RPMI7951 (cell line): ENCODE measurements around the gene KRT4. TPM values are rescaled to one million over a fixed set of nuclear protein-coding genes. Genes with fewer than 3 reads are reported as not detected.
"Not testable (repeated sequence)": the region's sequence is repeated elsewhere in the genome, so short reads cannot be mapped to it uniquely, and the experiment has no call there.

Source experiments
- DNase-seq: peaks from one replicate; pipeline ENCODE4 v3.0.0-alpha.2; 2012; ENCODE audit warnings: low read depth
- total RNA-seq: library from RNA; depleted of rRNA; stranded (reverse); fragments of >200 nt; shearing (Covaris generic); gene quantifications from 2 replicates; pipeline ENCODE4 v1.2.3, GENCODE V29; 2014; rRNA removed

The KRT4 gene
- not detected in 2 replicates for total RNA-seq

GRCh38 chr12:52813885-52814709 is at the start of gene KRT4:
Gene KRT4 (minus strand): TSS chr12:52814116. CDS start chr12:52814058, 58 bp downstream.
- DNase-seq: peak; percentile 13

GRCh38 chr12:52862023-52862422 is 48.1 kb upstream of the KRT4 start:
- DNase-seq: no peak

- DNase-seq: no peak
These were observed 47.6 kb upstream of the KRT4 start for GRCh38 chr12:52861511-52861910.

GRCh38 chr12:52860102-52860823 is 46.3 kb upstream of the KRT4 start:
- peak; percentile 89 for DNase-seq

DNA sequence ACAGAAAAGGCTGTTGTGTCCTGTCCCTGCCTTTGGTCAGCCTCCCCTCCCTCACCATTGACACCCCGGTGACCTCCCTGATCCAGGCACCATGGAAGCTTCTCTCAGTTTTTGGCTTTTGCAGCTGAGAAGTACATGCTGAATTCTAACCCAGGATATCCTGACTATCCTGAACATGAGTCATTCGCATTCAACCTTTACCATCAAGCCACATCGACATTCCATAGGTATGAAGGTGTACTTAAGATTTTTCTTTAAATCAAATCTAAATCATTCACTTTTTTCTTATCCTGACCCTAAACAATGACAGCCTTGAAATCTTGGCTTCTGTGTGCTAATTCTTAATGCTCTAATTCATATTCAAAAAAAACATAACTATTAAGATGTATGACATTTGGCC is 43.6 kb upstream of the KRT4 start:
- no peak for DNase-seq

- no peak for DNase-seq
These were observed 42.9 kb upstream of the KRT4 start for GRCh38 chr12:52856787-52857186.

DNA sequence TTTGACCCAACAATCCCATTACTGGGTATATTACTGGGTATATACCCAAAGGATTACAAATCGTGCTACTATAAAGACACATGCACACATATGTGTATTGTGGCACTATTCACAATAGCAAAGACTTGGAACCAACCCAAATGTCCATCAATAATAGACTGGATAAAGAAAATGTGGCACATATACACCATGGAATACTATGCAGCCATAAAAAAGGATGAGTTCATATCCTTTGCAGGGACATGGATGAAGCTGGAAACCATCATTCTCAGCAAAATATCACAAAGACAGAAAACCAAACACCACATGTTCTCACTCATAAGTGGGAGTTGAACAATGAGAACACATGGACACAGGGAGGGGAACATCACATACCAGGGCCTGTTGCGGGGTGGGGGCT is 42.2 kb upstream of the KRT4 start:
- DNase-seq: not testable (repeated sequence)

GRCh38 chr12:52851787-52852186 is 37.9 kb upstream of the KRT4 start:
- DNase-seq: no peak

DNA sequence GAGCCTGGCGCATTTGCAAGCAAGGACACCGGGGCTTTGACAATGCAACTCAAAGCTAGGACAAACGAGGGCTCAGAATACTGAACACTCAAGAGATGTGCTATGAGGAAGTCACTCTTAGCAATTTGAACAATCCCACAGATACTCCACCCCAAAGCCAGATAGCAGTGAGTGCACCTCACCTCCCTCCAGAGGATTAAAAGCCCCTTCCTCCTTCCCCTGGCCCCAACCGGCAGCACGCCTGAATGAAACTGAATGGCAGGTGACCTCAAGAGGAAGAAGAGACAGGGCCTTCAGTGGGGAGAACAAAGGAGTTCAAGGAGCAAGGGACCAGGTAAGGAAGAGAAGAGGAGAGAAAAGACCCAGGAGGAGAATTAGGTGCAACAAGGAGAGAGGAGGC is 36.8 kb upstream of the KRT4 start:
- no peak for DNase-seq

GRCh38 chr12:52849511-52849910 is 35.6 kb upstream of the KRT4 start:
- DNase-seq: no peak

GRCh38 chr12:52848661-52849255 is 34.8 kb upstream of the KRT4 start, which contains the start of gene KRT78:
Gene KRT78 (minus strand): TSS chr12:52848994. CDS start chr12:52848930, 64 bp downstream.
- DNase-seq: no peak

DNA sequence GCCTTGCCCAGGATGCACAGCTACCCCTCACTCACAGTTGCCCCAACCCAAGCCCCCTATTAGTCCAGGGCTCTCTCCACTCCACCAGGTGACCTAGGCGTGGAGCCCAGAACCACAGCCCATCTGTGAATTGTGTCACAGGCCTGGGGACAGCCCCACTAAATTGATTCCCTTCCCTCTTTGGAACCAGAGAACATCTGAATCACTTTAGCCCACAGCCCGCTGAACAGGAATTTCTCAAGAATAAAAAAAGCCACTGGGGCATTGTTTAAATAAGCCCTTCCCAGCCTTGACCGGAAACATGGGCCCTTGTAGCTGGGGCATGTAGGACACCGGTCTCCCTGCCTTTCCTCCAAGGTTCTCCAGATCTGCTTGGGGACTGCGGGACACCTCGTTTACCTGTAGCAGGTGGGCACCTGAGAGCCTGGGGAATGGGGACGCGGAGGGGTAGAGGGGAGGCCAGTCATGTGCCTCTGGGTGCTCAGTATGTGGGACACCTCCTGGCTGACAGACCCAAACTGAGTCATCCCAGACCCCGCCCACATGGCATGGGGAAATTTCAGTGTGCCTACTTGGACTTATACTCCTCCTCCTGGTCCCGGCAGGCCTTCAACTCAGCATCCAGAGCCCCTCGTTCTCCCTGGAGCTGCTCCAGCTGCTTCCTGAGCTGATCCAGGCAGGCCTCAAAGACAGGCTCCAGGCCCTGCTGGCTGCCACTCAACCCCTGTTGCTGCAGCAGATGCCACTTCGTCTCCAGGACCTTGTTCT is 33.6 kb upstream of the KRT4 start:
- peak; percentile 96 for DNase-seq

- no peak for DNase-seq
These were observed 32.5 kb upstream of the KRT4 start for GRCh38 chr12:52846356-52846970.

DNA sequence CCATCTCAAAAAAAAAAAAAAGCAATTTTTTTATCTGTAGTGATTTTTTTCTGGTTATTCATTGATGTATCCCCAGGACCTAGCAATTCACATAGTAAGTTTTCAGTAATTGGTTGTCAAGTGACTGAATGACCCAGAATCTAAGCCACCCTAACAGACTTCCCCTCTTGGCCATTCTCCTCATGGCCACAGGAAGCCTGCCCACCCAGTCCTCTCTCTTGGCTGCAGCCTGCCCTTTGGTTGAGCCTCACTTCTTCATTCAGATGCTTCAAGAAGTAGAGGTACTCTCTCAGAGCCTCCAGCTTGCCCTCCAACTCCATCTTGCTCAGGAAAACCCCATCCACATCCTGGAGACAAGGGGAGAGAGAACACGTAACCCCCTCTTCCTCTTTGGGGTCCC is 32.0 kb upstream of the KRT4 start:
- DNase-seq: no peak

DNA sequence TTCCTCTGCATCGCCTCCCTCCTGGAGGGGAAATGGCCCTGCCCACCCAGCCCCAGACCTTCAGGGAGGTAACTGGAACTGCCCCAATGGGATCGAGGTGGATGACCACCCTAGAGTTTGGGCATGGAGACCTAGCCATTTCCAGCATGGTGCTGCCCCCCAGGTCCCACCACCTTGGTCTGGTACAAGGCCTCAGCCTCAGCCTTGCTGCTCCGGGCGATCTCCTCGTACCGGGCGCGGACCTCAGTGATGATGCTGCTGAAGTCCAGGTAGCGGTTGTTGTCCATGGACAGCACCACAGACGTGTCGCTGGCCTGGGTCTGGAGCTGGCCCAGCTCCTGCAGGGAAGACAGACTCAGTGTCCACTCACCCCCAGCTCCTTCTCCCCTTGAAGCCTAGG is 30.5 kb upstream of the KRT4 start:
- DNase-seq: no peak

GRCh38 chr12:52839436-52840105 is 25.7 kb upstream of the KRT4 start:
- no peak for DNase-seq

DNA sequence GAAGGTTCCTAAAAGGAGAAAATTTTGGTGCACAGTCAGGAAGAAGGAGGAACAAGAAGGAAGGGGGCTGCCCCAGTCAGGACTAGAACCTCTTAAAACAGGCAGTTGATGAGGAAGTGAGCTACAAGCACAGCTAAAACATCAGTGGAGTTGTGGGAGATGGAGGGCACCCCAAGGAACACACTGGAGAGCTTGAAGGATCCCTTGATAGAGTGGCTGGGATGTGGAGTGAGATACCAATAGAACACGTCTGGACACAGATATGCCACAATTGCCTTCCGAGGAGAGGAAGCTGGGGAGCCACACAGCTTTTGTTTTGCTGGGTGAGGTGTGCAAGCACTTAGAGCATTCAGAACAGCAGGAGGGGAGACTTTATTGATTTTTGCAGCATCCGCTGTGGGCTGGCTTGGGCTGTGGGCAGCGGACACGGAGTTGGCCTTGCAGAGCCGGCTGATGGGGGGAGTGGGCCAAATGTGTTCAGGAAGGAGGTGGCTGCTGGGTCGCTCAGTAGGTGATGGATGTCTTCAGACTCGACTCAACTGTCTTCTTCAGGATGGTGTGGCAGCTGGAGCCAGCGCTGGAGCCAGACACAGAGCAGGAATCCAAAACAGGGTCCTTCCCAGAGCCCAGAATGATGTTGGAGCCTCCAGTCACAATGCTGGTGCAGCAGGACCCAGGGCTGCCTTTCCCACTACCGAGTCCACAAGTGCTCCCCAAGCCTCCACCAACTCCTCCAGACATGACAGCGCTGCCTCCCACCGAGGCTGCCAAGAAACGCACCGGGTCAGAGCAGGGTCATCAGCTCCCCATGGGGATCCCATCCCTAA is 24.9 kb upstream of the KRT4 start:
- no peak for DNase-seq

DNA sequence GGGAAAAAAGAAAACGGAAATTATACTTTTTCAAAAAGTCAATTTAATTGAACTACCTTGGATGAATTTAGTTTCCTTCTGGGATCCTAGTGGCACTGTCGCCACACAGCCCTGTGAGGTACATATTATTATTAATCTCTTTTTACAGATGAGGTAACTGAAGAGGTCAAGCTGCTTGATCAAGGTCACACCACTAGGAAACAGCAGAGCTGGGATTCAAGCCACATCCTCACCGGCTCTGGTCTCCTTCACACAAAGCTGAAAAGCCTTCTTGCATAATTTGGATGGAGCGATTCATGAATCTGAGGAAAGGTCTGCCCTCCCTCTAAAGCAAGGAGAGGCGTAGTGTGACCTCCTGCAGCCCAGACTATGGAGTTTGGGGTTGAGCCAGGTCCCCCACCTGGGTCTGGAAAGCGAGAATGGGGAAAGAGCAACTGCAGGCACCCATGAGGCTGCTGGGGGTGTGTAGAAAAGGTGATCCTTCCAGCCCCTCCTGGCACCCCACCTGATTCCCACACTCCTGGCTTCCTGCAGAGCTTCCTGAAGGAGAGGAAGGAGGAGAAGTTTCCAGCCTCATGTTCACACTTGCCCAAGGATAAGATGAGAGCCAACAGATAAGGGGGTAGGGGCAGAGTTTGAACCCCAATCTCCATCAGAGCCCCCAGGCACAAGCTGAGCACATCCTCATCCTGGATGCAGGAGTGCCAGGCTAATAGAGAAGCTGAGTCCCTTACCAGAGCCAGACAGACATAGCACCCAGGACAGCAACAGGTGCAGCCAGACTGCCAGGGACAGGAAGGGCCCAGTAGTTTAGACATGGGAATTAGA is 24.1 kb upstream of the KRT4 start:
- peak; percentile 76 for DNase-seq

DNA sequence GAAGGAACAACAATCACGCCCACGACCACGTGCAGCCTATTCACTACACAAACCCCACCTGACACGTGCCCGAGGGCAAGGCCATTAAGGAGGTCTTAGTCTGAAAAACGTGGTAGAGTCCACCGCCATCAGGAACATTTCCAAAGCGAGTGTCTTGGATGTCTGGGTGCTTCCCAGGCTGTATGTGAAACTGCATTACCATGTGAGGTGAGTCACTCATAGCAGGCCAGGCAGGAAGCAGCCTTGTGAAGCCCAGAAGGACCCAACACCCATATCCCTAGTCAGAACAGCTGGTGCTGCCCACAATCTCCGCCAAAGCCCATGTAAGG is 23.5 kb upstream of the KRT4 start:
- peak; percentile 97 for DNase-seq
